Activated CD4-positive, alpha-beta T cell treated with anti-CD3 and anti-CD28 coated beads, Interleukin-2, amount 50 U/mL, for 24 hours (primary cell): ENCODE data around the gene SORBS2.
"Not testable (repeated sequence)": the region's sequence is repeated elsewhere in the genome, so short reads cannot be mapped to it uniquely, and the experiment has no call there.

ENCODE experiments used
- DNase-seq, 2 donors: peaks; one replicate each; pipeline ENCODE4 v3.0.0-alpha.2; 2020; ENCODE audit warnings: low read depth in 1 of 2, low spot score in 1 of 2

The SORBS2 gene

GRCh38 chr4:185811509-185812364, at the start of gene SORBS2:
SORBS2 (minus strand) TSS chr4:185812194; CDS start chr4:185690571, 121,623 bp downstream.
- DNase-seq, result no peak

GRCh38 chr4:185859111-185859510, 47.1 kb upstream of the SORBS2 start:
- no peak for DNase-seq

GRCh38 chr4:185857561-185857960, 45.6 kb upstream of the SORBS2 start:
- DNase-seq, result not testable (repeated sequence)

GRCh38 chr4:185853841-185854240, 41.8 kb upstream of the SORBS2 start:
- no peak for DNase-seq

GRCh38 chr4:185852961-185853360, 41.0 kb upstream of the SORBS2 start:
- no peak for DNase-seq

GRCh38 chr4:185849664-185850550, 37.9 kb upstream of the SORBS2 start:
- DNase-seq, result no peak

GRCh38 chr4:185847352-185848097, 35.5 kb upstream of the SORBS2 start:
- DNase-seq, result no peak

GRCh38 chr4:185846505-185847150, 34.6 kb upstream of the SORBS2 start:
- no peak for DNase-seq

- no peak for DNase-seq
Measured at GRCh38 chr4:185845966-185846365, 34.0 kb upstream of the SORBS2 start.

- DNase-seq, result no peak
Measured at GRCh38 chr4:185841451-185841850, 29.5 kb upstream of the SORBS2 start.

- no peak for DNase-seq
Measured at GRCh38 chr4:185840953-185841352, 29.0 kb upstream of the SORBS2 start.

- no peak for DNase-seq
Measured at GRCh38 chr4:185840201-185840600, 28.2 kb upstream of the SORBS2 start.

- DNase-seq, result no peak
Measured at GRCh38 chr4:185839770-185840169, 27.8 kb upstream of the SORBS2 start.

GRCh38 chr4:185839194-185839712, 27.3 kb upstream of the SORBS2 start:
- DNase-seq, result no peak

- DNase-seq, result no peak
Measured at GRCh38 chr4:185838514-185839193, 26.7 kb upstream of the SORBS2 start.

GRCh38 chr4:185838104-185838452, 26.1 kb upstream of the SORBS2 start:
- DNase-seq, result no peak

- DNase-seq, result no peak
Measured at GRCh38 chr4:185837415-185838103, 25.6 kb upstream of the SORBS2 start.

- DNase-seq, result no peak
Measured at GRCh38 chr4:185836241-185837084, 24.5 kb upstream of the SORBS2 start.

- no peak for DNase-seq
Measured at GRCh38 chr4:185835814-185836213, 23.8 kb upstream of the SORBS2 start.
